DMS53 (cell line): ENCODE results near the gene TMEM141.
"Not testable (repeated sequence)": the region's sequence is repeated elsewhere in the genome, so short reads cannot be mapped to it uniquely, and the experiment has no call there.

Source experiments
- DNase-seq: peaks from one replicate; lab custom pipeline; 2025; lab: John Stamatoyannopoulos, UW

TMEM141 gene

DNA sequence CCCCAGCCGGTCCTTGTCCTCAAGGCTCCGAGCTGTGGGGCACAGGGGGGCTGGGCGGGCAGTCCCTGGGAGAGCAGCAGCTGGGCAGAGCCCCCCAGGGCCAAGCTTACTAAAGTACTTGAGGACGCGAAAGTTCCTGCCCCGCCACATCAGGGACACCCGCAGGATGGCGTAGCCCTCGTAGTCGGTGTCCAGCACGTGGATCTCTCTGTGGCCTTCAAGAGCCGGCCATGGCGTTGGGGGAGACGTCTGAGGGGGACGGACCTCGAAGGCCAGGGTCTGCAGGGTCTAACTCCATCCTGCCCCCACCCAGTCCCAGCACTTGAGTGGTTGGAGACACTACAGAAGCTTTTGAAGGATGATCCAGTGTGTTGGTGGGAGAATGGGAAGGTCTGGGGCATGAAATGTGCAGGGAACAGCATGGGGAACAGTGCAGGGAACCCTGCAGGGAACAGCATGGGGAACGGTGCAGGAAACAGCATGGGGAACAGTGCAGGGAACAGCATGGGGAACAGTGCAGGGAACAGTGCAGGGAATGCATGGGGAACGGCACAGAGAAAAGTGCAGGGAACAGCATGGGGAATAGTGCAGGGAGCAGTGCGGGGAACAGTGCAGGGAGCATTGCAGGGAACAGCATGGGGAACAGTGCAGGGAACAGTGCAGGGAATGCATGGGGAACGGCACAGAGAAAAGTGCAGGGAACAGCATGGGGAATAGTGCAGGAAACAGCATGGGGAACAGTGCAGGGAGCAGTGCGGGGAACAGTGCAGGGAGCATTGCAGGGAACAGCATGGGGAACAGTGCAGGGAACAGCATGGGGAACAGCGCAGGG is 35.6 kb upstream of the TMEM141 start:
- DNase-seq = not testable (repeated sequence)

DNA sequence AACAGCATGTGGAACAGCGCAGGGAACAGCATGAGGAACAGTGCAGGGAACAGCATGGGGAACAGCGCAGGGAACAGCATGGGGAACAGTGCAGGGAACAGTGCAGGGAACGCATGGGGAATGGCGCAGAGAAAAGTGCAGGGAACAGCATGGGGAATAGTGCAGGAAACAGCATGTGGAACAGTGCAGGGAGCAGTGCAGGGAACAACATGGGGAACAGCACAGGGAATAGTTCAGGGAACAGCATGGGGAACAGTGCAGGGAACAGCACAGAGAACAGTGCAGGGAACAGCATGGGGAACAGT is 35.1 kb upstream of the TMEM141 start:
- no peak for DNase-seq

DNA sequence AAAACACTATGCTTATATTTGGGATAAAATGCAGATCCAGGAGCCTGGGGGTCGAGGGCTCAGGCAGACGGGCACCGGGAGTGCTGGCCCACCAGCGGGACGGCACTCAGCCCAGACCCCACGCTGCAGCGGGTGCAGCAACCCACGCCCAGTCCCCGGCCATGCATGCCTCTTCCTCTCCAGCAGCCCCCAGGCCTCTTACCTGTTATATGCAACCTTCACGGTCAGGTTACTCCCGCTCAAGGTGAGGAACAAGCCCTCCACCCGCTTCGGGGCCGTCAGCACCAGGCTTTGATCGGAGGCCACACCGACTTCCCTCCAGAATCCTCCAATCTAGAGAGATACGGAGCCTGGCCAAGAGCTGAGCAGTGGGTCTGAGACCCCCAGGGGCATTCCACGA is 34.3 kb upstream of the TMEM141 start:
- DNase-seq = no peak

GRCh38 chr9:136757328-136757727 is 33.8 kb upstream of the TMEM141 start:
- DNase-seq = no peak

DNA sequence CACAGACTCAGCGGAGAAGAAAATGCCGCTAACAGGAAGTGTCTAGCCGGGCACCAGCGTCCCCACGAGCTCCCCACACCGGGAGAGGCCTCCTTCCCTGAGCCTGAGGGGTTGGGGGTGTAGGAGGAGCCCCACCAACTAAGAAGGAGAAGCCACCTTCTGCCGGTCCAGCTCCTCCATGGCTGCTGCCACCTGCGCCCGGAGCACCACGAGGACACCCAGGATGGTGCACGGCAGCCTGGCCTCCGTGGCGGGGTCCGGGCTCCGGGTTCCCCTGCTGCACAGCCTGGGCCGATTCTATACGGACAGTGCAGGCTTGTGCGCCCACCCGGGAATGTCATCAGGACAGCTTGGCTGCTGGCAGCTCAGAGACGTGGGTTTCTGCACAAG is 33.4 kb upstream of the TMEM141 start:
- no peak for DNase-seq

DNA sequence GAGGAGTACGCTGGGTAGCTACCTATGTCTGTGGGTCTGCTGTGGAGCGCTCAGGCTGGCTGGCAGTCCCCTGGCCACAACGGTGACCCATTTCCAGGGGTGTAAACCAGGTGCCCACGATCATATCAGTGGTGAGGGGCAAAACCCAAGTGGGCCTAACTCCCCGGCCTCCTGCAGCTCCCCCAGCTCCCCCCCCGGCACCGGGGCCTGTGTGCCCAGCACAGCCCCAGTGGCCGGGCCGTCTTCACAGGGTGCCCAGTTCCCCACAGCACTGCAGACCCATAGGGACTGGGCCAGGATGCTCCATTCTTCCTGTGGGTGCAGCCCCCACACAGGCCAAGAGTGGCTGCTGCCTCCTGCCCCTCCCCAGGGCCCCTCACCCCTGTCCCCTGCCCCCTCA is 32.1 kb upstream of the TMEM141 start:
- no peak for DNase-seq

GRCh38 chr9:136759436-136760325 is 31.5 kb upstream of the TMEM141 start:
- DNase-seq = no peak

DNA sequence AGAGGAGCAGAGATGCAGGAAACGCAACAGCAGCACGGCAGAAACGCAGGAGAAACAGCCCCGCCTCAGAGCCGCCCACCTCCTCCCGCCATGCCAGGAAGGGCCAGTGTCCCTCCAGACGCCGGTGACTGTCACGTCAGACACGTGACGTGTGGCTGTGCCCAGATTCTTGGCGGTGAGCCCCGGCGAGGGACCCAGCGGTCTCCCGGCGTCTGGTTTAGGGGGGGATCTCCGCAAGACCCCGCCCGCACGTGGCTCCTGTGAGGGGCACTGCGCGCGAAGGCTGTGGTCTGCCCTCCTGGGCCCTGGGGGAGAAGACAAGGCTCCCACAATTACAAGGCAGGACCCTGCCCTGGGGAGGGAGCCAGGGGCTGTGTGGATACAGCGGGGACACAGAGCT is 30.7 kb upstream of the TMEM141 start:
- DNase-seq = no peak

DNA sequence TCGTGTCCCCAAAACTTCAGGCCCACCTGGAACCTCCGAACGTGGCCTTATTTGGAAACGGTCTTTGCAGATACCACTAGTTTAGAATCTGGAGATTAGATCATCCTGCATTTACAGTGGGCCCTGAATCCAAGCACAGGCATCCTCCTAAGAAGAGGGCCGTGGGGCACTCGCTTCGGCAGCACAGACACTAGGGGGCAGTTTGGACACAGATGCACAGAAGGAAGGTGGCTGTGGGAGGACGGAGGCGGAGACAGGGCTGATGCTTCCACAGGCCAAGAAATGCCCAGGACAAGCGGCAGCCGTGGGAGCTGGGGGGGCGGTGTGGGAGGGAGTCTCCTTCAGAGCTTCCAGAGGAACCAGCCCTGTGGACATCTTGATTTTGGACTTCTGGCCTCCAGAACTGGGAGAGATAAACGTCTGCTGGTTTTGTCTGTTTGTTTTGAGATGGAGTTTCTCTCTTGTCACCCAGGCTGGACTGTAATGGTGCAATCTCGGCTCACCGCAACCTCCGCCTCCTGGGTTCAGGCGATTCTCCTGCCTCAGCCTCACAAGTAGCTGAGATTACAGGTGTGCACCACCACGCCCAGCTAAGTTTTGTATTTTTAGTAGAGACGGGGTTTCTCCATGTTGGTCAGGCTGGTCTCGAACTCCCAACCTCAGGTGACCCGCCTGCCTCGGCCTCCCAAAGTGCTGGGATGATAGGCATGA is 30.2 kb upstream of the TMEM141 start:
- peak; percentile 87 for DNase-seq

- DNase-seq = no peak
Measured at GRCh38 chr9:136761545-136761981, 29.6 kb upstream of the TMEM141 start.

DNA sequence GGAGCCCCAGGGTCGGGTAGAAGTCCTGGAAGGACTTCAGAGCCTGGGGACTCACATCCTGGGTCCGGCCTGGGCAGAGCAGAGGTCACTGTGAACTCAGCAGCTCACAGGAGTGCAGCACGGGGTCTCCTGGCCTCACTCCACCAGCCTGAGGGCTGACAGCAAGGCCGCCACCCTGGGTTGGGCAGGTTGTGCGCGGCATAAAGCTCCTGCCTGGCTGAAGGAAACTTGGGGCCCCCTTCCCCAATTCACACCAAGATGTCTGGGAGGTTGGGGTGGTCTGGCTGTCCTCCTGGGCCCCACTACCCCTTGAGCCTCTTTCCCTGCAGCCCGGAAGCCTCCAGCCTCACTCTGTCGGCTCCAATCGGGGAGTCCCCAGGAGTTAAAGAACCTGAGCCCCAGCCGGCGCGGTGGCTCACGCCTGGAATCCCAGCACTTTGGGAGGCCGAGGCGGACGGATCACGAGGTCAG is 28.9 kb upstream of the TMEM141 start:
- no peak for DNase-seq

- peak; percentile 87 for DNase-seq
Measured at GRCh38 chr9:136762915-136763648, 28.1 kb upstream of the TMEM141 start.

DNA sequence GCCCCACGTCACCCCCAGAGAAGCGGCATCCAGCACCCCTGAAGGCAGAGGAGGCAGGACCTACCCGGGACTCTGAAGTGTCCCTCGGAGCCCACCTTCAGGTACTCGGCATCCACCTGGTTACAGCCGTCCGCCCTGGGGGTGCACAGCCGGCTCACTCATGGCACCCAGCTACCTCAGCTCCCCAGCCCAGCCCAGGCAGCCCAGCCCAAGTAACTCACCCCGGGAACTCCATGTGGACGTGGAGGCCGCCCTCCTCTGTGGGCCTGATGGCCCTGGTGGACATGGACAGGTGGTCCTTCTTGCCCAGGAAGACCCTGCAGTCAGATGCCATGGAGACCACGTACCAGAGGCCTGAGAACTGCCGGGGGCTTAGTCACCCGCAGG is 27.5 kb upstream of the TMEM141 start:
- DNase-seq = no peak

DNA sequence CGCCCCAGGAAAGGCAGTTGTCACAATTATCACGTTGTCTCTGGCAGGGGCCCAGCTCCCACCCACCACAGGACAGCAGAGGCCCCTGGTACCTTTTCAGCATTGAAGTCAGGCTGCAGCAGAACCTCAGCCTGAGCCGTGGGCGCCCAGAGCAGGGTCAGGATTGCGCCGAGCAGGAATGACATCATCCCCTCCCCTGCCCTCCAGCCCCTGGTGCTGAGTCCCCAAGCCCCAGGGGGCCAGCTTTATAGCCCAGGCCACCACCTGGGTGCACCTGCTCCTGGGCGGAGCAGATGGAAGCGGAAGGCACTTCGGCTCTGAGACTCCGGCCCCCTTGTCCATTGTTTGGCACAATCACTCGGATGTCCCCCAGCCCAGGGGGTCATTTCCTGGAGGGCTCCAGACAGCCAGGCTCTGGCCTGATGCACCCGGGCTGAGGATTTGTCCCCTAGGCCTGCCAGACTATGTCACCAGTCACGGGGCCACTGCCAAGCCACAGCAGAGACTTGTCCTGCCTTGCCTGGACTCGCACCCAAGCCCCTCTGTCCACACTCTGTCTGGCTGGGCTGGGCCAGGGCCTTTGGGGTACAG is 26.7 kb upstream of the TMEM141 start, which contains the start of gene LCN15:
TSS of gene LCN15 (minus strand) at position 218 of the 591 bp plus-strand sequence. CDS start at position 188, 30 bp downstream.
- DNase-seq = no peak

DNA sequence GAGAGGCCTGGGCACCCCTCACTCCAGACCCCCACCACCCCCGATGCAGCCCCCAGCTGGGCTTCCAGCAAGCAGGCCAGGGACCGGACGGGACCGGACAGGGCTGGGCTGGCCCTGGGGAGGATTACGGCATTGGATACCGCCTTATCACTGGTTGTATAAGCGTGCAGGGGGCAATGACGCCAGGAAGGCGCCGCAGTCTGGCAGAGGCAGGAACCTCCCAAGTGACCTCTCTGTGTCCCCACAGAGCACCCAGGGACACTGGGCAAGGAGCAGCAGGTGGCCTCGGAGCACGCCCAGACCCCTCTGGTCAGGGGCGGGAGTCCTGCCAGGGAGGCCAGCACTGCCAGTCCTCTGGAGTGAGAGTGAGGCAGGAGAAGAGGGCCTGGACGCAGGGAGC is 26.1 kb upstream of the TMEM141 start:
- no peak for DNase-seq

- peak; percentile 39 for DNase-seq
Measured at GRCh38 chr9:136765745-136766409, 25.3 kb upstream of the TMEM141 start.

GRCh38 chr9:136766410-136767120 is 24.6 kb upstream of the TMEM141 start:
- peak; percentile 93 for DNase-seq

DNA sequence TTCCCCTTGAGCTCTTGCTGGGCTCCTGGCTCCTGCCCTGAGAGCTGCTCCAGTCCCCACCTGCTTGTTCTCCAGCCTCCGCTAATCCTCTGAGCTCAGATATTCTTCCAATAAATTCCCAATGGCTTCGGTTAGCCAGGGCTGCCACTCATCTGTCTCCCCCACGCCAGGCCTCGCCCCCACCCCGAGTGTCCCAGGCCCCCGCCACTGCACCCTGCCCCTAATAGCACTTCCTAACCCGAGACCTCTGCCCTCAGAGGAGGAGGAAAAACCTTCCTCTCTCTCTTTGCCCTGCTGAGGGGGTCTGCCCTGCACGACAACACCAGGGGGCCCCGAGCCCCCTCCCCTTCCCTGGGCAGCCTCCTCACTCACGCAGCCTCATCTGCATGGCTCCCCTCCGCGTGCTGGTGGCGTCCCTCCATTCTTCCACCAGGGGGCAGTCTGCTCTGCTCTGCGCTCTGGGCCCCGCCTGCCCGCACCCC is 21.4 kb upstream of the TMEM141 start:
- DNase-seq = no peak

DNA sequence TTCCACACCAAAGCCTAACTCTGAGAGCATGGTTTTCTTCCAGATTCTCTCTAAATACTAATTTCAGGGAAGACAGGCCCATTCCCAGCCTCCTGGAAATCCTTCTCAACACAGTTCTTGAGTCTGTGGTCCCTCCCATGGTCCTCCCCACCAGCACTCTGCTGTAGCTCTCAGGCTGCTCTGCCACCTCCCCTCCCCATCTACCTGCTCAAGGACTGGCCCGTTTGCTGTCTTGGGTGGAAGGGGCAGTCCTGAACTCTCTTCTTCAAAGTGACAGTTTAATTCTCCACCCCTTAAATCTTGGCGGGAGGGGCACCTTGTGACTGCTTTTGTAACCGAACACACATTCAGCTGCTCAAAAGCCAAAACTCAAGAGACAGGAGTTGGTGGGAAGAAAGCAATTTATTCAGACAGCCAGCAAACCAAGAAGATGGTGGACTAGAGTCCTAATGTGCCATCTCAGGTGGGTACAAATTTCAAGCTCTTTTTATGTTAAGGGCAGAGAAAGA is 19.2 kb upstream of the TMEM141 start:
- no peak for DNase-seq
